ENCODE measurements around the gene IGDCC3.

Gene IGDCC3

DNA sequence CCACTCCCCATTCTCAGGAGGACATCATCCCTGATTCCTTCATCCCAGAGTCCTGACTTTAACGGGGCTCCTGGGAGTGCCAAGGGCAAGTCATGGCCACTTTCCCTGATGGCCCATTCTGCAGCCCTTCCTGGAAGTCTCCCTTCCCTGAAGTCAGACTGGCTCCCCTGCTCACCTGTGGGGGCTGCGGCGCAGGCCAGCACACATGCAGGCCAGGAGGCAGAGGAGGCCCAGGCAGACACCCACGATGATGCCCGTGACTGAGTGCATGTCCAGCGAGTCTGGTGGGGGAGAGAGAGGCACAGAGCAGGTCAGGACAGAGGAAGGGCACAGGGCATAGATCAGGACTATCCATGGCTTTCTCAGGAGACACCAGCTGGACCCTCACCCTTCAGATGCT lies 8.6 kb upstream of the IGDCC3 start:
- DNase-seq: no peak

DNA sequence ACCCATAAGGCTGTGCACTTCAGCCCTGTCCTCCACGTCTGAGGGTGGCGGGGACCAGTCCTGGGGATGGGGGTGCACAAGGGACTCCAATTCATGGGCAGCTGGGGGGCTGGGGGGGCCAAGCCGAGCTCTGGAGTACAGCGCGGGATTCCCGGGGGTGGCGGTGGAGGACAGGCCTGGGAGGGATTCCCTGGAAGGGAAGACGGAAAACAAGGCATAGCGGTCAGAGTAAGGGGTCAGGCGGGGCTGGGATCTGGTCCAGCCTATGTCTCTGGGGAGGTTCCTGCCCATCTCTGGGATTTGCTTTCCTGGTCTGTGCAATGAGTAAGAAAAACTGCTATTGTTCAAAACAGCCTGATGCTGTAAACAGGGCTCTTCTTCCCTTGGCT lies 8.1 kb upstream of the IGDCC3 start:
- no peak for DNase-seq

DNA sequence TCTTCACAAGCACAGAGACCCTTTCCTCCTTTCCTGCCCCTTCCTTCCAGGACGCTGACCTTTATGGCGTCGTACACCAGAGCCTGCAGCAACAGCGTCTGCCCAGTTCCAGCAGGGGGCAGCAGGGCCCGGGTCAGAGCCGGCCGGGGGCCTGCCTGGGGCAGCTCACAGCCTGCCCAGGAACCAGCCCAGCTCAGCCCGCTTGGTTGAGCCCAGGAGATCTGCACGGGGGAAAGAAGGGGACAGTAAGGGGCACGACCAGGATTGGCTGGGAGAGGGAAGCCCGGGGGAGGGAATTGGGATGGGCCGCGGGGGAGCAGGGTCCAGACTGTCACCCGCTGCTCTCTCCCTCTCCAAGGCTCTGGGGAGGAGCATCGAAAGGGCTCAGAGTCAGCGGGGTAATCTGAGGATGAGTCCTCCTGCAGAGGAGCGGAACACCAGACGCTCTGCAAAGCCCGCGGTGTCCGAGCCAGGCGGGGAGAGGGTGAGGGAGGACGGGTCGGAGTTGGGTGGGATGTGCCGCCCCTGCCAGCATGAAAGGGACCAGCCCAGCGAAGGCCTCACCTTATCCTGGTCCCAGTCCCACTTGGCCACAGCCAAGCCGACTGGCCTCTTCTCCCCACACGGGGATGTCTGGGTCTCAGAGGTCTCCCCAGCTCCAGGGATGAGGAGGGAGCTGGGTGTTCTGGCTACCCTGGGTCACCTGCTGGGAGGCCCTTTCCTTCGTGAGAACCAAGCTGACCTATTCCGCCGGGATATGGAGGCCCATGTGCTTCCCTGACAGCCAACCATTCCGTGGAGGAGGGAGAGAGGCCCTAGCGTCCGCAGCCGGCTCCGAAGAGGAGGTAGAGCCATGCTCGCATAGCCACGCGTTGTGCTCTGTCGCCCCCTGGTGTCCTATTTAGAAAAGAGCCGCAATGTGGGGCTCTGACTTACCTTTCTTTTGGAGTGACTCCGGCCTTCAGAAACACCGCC lies 7.4 kb upstream of the IGDCC3 start:
- peak; percentile 77 for DNase-seq

DNA sequence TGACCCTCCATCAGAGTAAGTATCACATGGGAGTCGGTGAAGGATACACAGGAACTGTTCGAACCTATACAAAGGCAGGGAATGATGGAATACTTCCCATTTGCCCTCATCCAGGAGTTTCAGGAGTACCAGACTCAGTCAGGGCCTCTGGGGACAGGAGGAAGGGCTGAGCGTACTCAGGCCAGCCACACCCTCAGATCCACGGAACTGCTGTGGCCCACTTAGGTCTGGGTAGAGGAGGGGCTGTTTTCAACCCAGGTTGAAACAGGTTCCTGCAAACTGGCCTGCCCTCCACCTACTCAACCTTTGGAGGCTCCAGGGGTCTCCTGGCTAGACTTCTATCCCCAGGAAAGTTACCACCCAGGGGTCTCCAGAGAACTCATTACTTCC lies 6.7 kb upstream of the IGDCC3 start:
- DNase-seq: no peak

DNA sequence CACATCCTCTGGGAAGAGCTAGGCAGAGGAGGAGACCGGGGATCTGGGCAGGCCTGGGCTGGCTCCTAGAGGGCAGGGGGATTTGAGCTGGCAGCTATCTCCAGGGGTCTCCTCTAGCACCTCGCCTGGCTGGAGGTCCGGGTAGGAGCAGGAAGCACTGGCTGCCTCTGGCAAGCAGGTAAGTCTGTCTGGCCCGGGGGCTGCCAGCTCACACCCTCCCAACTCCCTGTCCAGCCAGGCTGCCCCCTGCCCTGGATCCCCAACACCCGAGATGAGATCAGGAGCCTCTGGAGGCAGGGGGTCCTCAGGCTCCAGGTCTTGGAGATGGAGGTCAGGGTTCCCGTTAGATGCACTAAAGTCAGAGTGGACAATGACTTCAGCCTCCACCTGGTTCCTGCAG lies 6.2 kb upstream of the IGDCC3 start:
- no peak for DNase-seq

DNA sequence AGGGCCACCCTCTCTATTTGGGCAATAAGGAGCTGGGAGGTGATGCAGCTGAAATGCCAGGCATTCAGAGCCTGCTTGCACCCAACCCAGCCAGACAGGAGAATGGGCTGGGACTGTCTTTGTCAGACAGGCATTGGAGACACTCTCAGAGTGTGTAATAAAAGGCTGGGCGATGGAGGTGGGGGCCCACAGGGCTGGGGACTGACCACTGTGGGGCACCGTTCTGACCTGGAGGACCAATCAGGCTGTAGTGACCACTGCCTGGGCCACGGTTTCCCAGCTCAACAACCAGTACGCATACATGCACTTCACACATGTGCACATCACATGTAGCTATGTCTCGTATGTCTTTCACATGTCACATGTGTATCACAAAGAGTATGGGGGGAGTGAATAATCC lies 5.7 kb upstream of the IGDCC3 start:
- no peak for DNase-seq

DNA sequence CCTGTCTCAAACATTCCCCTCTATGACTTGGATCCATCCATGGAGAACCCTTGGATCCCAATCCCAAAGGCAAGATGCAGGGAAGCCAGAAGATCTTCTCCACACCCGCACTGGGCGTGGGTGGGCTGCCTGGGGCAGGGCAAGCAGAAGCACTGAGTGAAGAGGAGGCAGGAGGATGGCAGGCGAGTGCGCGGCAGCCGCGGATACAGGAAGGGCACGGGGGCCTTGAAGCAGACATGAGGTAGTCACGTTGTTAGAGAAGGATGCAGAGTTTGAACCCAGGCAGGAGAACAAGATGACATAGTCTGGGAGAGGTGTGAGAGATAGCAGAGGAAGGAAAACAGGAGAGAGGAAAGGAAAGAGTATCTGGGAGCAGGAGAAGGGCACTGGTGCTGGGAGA lies 5.1 kb upstream of the IGDCC3 start:
- no peak for DNase-seq

DNA sequence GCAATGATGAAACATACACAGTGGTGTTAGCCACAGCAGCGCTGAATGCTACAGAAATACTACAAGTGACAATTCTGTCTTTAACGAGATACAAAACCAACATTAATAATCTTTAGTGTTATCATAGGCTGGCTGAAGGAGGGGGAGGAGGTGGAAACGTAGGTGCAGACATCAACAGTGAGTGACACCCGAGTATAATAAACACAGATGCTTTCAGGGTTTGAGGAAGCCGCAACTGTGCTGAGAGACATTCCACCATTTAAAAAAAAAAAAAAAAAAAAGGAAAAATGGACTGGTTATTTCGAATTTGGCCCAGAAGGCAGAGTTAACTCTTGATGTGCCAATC lies 4.3 kb upstream of the IGDCC3 start:
- DNase-seq: no peak

DNA sequence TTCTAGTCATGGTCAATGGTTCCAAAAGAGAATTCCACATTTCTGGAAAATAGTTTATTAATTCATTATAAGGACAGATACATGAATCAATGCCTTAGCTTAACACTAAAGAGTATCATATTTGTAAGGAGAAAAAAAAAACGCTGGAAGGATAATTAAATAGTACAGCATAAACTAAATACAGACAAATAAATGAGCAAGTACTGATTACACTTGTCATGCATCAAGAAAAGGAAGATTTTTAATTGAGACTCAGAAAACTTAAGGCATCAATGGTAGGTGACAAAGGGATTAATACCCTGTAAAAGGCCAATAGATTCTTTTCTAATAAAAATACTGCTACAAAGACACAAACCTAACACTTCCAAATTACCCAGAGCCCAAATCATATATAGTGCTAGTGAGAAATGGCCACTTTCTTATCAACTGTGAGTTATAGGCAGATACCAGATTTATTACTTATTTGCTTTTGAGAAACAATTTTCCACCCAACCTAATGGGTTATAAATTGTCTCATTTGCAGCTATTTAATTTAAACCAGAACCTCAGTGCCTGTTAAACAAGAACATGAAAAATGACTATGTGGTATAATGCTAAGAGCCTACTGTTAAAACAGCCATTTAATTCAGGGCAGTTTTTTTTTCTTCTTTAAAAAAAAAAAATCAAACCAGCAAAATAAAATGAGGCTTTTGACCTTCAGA lies 3.8 kb upstream of the IGDCC3 start:
- no peak for DNase-seq

DNA sequence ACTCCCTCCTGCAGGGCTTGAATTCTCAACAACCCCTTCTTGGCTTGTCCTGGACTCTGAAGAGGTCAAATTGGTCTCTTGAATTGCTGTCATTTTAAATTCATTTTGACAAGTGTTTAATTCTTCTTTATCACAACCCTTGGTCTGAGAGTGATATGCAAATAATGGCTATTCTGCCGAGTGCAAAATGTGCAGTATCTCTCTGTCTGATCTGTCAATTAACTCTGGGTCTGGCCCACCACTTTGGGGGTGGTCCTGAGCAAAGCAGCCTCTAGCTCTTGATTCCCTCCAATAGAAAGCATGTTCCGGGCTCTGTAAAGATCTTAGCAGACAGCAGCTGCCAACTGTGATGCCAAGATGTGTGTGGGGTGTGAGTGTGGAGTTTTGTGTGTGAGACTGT lies 2.2 kb upstream of the IGDCC3 start:
- no peak for DNase-seq

DNA sequence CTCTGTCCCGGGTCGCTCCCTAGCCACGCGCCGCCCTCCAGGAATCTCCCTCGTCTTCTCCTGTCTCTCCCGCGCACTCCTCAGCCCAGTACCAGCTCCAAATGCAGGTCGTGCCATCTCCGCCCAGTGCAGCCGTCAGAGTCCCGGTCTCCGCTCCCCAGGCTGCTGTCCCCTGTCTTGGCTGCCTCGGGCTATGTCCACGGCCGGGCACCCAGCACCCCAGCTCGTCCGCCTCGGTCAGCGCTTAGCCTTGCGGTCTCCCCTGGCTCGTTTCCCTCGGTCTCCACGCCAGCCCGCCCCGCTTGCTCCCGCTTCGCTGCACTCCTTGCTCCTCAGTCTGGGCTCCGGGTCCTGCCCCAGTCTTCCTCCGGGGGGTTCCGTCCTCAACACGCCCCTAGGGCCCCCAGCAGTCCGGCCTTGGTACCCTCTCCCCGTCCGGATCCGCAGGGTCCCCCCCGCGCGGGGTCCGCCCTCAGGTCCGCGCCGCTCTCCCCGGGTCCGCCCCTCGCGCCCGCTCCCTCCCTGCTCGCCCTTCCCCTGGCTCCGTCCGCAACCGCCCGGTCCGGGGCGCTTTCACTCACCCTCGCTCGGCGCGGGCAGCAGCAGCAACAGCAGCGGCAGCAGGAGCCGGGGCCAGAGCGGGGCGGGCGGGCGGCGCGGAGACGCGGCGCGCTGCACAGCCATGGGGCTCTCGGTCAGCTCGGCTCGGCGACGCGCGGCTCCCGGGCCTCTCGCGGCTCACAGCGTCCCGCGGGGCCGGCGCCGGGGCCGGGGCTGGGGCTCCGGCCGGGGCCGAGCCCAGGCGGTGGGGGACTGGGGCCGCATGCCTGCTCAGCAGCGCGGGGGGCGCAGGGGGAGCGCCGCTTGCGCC lies 462 bp downstream of the IGDCC3 start:
- no peak for DNase-seq

DNA sequence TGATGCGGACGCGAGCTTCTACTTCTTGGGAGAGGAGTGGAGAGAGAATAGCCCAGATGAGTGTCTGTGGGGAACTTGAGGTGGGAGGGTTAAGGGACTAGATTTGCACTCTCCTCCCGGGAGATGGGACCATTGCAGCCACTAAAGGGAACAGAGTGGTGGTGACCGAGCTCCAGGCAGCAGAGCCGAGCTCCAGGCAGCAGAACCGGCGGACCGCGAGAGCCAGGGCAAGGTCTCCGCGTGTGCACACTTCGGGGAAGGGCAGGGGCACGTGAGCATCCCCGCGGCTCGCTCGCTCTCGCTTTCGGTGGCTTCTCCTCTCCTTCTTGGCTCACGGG lies 1.1 kb downstream of the IGDCC3 start:
- DNase-seq: no peak

DNA sequence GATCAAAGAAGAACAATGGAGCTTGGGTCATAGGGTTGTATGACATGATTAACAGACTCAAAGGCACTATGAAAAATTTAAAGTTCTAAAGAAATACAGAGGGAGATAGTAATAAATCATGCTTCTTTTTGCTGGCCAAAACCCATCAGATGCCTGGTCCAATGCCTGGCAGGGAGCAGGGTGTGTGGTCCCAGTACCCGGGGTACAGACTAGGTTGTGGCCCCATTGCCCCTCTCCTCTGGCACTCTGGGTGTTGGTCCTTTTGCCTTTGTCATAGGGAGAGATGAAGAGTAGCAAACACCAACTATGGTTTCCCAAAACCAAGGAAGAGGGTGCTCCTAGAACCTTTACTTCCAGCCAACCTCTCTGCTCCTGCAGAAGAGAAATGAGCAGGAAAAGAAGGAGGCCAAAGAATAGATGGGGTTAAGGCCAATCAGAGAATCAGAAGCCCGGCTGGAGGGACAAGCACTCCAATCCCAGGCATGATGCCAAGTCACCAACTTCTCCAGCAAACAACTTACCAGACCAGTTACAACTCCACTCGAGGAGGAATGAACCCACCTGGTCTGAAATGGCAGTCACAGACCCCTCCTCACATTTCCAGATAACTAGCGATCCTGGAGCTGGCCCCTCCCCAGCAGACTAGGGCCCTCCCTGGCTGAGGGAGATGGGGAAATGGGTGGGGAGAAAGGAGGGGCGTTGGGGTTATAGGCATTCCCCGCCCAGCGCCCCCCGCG lies 1.8 kb downstream of the IGDCC3 start:
- DNase-seq: no peak

DNA sequence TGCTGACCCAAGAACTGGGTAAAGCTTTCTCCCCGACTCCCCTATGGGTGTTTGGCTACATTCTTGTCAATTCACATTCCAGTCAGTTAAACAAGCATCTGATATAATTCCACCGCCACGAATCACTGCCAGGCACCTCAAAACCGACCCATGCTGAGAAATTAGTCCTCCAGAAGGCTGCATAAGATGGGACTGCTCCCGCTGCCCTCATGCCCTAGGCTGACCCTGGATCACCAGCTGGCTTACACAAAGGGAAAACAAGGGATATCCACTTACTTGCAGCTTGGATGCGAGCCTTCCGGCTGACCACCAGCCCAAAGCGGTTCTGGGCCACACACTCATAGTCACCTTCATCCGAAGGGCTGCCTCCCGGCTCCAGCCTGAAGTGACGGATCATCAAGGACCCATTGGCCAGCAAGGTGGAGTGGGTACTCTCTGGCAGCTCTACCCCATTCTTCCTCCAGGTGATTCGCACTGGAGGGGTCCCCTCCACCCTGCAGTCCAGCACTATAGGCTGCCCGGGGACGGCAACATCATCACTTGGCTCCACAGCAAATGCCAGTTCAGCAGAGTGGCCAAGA lies 2.9 kb downstream of the IGDCC3 start:
- DNase-seq: no peak

DNA sequence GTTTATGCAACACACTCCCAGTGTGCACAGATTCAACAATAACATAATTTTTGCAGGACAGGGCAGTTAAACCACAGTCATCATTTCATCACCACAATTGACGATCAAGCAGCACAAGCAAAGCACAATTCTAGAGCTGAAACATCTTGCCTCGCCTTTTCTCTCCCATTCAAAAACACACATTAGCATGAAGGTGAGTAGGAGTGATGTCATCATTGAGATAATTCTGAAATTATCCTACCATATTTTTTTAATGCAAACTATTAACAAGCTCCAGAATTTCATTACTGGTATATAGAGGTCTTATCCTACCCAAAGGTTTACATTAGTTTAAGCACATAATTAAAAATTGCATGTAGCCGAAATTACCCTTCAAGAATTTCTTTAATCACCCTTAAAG lies 3.5 kb downstream of the IGDCC3 start:
- no peak for DNase-seq

DNA sequence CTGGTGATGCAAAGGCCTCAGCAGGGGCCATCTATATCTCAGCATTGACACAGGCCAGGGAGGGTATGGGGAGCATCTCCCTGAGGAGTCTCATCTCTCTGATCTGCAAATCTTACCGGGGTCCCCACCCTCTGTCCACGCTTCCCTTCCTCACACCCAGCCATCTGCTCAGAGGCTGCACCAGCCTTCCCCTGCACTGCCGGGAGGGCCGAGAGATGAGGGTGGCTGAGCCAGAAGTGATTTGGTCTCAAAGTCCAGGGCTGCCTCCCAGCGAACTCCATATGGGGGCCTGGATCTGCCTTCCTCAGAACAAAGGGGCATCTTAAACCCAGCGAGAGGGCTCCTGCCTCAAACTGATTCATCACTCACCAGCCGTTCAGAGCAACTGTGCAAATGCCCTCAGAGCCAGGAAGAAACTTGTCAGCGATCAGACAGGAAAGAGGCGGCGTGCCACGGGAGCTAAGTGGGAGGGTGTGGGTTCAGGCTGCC lies 4.6 kb downstream of the IGDCC3 start:
- DNase-seq: no peak

DNA sequence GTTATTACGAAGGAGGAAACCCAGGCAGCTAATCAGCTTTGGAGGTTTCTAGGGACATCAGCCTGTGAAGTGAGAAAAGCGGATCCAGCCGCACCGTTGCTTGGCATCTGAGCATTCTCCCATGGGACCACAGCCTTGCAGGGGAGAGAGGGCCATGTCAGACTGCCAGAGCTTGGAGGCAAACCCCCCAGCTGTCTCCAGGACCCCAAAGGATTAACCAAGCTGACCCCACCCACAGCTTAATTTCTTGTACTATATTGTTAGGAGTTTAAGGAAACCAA lies 5.1 kb downstream of the IGDCC3 start:
- no peak for DNase-seq

DNA sequence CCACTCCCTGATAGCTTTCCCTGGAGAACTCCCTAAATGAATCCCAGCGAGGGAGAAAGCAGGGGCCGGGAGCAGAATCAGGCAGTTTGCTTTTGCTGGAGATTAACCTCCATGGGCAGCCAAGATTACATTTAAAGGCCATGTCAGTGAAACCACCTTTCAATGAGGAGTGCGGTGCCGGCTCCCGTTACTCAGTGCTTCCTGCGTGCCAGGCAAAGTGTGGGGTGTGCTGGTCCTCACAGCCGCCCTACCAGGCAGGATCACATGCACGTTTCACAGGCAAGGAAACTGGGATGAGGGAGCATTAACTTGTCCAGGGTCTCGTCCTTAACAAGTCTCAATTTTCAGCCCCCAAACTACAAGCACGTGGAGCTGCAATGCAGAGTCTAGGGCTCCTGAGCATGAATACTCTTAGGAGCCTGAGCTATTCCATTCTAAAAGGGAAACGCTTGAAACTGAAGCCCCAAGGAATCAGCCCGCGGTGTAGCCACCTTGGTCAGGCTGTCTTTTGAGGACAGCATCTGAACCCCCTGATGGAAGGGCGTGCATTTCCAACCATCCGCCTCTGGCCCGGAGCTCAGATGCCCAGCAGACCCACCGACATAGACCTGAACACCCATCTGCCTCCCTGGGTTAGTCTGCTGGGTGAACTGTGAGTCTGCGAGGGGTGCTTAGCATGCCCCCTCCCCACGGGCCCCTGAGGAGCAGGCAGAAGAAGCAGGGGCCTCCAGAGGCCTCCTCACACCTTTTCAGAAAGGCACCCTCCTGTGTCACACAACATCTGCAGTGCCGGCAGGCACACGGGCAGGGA lies 5.6 kb downstream of the IGDCC3 start:
- no peak for DNase-seq

DNA sequence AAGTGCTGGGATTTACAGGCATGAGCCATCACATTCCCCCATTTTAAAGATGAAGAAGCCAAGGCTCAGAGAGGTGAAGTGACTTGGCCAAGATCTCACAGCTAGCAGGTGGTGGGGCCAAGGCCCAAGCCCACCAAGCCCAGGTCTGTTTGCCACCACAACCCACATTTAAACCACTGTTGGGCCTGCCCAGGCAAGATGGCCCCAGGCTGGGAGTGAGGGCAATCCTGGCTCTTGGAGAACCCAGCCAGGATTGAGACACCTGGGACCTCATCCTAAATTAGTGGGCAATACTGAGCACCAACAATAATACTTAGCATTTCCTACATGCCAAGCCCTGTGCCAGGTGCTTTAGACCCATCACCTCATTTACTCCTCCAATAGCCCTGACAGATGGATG lies 6.9 kb downstream of the IGDCC3 start:
- DNase-seq: no peak

DNA sequence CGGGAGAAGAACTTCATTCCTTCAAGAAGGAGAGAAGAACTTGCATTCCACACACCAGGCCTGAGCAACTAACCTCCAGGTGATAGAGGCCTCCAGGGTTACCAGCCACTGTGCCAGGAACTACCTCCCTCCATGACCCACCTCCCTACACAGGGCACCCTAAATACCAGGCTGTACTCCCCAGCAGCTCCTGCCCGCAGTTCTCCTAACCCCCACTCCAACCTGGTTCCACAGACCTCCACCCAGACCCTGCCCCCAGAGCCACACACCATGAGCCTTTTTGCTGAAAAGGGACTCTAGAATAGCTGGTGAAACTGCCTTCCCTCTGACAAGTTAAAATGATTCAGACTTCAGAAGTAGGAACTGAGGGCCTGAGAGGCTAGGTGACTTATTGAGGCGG lies 8.2 kb downstream of the IGDCC3 start:
- DNase-seq: no peak

DNA sequence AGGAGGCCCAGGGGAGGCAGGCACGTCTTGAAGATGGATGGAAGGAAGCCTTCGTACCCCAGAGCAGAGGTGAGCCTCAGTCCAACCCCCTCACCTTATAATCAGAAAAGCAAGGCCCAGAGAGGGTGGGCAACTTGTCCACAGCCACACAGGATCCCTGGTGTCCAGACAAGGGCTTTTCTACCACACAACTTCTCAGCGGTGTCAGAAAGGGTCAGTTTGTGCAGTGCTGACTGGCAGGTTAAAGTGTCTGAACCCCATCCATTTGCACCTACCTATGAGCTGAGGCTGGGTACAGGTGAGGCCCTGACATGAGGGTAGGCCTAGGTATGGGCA lies 8.6 kb downstream of the IGDCC3 start:
- DNase-seq: no peak

Data from stimulated activated CD4-positive, alpha-beta T cell treated with anti-CD3 and anti-CD28 coated beads, Interleukin-12 subunit alpha, Interleukin-12 subunit beta, amount 100 ng/mL, for 4 hours (primary cell).